GM10266 (cell line): Measurements from ENCODE around the gene IGSF8.

Experiments used
- DNase-seq: peaks from one replicate; pipeline ENCODE4 v3.0.0; 2012; ENCODE audit errors: extremely low spot score
- CTCF ChIP-seq: IDR thresholded peaks from 2 replicates; pipeline ENCODE4 v1.5.1; 2012; ENCODE audit warnings: mild to moderate bottlenecking, low read depth; ENCODE audit not compliant: control insufficient read depth, insufficient read depth; ENCODE audit errors: missing control alignments

The IGSF8 gene

GRCh38 chr1:160097151-160097910, 1.1 kb downstream of the IGSF8 start:
- no peak for TF ChIP-seq CTCF
- DNase-seq: no peak

- no peak for TF ChIP-seq CTCF
- no peak for DNase-seq
Observed at GRCh38 chr1:160096274-160097116, 1.9 kb downstream of the IGSF8 start.

GRCh38 chr1:160095382-160096105, 2.9 kb downstream of the IGSF8 start:
- no peak for TF ChIP-seq CTCF
- DNase-seq: no peak

DNA sequence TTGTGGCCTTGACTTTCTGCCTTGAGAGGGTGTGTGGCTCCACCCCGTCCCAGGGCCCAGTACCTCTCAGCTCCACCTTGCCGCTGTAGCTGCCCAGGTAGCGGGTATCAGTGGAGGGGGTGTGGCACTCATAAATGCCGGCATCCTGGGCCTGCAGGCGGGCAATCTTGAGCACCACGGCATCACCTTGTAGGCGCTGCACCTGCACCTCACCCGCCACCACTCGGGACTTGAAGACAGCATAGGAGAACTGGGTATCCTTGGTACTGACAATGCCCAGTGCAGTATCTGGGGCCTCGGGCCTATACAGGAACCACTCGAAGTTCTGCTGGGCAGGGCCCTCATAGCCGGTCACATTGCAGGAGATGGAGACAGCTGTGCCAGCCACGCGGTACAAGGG, 3.6 kb downstream of the IGSF8 start:
- no peak for DNase-seq
- TF ChIP-seq CTCF: no peak

DNA sequence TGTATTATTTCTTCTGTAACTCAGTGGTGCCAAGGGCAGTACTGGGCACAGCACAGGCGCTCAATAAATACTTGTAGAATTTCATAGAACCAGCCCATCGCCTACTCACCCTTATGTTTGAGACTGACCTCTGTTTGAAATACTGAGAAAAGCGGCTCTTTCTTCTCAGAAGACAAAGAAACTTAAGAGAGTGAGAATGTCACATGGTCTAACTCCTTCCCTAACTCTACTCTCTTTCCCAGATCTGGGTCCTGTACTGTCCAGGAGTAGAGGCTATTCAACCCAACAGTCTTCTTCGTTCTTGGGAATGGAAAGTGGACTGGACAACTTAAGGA, 4.2 kb downstream of the IGSF8 start:
- DNase-seq: no peak
- no peak for TF ChIP-seq CTCF

- no peak for TF ChIP-seq CTCF
- DNase-seq: no peak
Observed at GRCh38 chr1:160093624-160094290, 4.7 kb downstream of the IGSF8 start.
